Glutamatergic neuron (in vitro differentiated cells): Measurements from ENCODE around the gene GNB2. TPM values are rescaled to one million over a fixed set of nuclear protein-coding genes. Genes with fewer than 3 reads are reported as not detected.

Experiments
- DNase-seq: peaks from one replicate; pipeline ENCODE4 v3.0.0; 2022
- H3K27ac Mint-ChIP-seq: one replicate; pipeline ENCODE4 v1.8.0; 2020; ENCODE audit warnings: mild to moderate bottlenecking, mixed read lengths, inconsistent platforms; ENCODE audit not compliant: unreplicated experiment
- H3K27me3 Mint-ChIP-seq: one replicate; pipeline ENCODE4 v1.8.0; 2020; ENCODE audit warnings: mild to moderate bottlenecking, moderate library complexity, mixed read lengths, inconsistent platforms; ENCODE audit not compliant: unreplicated experiment
- H3K36me3 Mint-ChIP-seq: one replicate; pipeline ENCODE4 v1.8.0; 2020; ENCODE audit warnings: mild to moderate bottlenecking, mixed read lengths, inconsistent platforms; ENCODE audit not compliant: unreplicated experiment
- H3K4me1 Mint-ChIP-seq: one replicate; pipeline ENCODE4 v1.8.0; 2020; ENCODE audit warnings: mild to moderate bottlenecking, low read depth, mixed read lengths, inconsistent platforms; ENCODE audit not compliant: unreplicated experiment
- H3K4me3 Mint-ChIP-seq: one replicate; pipeline ENCODE4 v1.8.0; 2020; ENCODE audit warnings: mild to moderate bottlenecking, mixed read lengths, inconsistent platforms; ENCODE audit not compliant: unreplicated experiment
- H3K9me3 Mint-ChIP-seq: one replicate; pipeline ENCODE4 v1.8.0; 2020; ENCODE audit warnings: mild to moderate bottlenecking, moderate library complexity, mixed read lengths, inconsistent platforms; ENCODE audit not compliant: unreplicated experiment
- total RNA-seq: library from RNA; stranded (reverse); fragmentation: NEBNext Ultra II Directional; extraction: Animal tissue kit (Norgen Biotek cat#: 25700); gene quantifications from one replicate; pipeline ENCODE4 v1.2.1, GENCODE V29; 2021; ENCODE audit not compliant: unreplicated experiment
- TF ChIP-seq, protein P1 (sequence below): fragments of 200-600 bp; sonication (generic); IDR thresholded peaks from one replicate; pipeline ENCODE4 v1.5.0; 2021; ENCODE audit not compliant: partially characterized antibody, unreplicated experiment

The GNB2 gene
- total RNA-seq, 1 donor from 2014 or later, result 275 TPM

DNA sequence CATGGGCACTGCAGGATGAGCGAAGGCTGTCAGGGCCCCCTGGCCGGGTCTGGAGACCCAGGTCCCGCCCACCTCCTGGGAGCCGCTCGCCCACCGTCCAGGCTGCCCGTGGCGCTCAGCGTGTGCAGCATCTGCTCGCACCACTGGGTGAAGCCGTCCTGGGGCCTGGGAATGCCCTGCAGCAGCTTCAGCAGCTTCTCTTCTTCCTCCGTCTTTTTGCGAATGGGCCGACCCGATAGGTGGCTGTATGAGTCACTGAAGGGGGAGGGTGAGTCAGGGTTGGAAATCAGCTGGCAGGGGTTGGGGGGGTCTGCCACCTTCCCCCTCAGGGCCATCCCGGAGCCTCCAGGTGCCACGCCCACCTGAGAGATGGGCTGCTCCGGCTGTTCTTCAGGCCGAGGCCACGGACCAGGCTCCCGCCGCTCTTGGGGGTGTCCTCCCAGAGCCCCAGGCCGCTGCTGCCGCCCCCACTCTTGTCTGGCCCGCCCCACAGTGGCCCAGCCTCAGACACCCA lies 8.7 kb downstream of the GNB2 start:
- TF ChIP-seq, protein P1, sequence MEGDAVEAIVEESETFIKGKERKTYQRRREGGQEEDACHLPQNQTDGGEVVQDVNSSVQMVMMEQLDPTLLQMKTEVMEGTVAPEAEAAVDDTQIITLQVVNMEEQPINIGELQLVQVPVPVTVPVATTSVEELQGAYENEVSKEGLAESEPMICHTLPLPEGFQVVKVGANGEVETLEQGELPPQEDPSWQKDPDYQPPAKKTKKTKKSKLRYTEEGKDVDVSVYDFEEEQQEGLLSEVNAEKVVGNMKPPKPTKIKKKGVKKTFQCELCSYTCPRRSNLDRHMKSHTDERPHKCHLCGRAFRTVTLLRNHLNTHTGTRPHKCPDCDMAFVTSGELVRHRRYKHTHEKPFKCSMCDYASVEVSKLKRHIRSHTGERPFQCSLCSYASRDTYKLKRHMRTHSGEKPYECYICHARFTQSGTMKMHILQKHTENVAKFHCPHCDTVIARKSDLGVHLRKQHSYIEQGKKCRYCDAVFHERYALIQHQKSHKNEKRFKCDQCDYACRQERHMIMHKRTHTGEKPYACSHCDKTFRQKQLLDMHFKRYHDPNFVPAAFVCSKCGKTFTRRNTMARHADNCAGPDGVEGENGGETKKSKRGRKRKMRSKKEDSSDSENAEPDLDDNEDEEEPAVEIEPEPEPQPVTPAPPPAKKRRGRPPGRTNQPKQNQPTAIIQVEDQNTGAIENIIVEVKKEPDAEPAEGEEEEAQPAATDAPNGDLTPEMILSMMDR, result no peak
- peaks cover 4% of the 10 kb centered on the region for H3K36me3 Mint-ChIP-seq
- no peak for DNase-seq
- peaks cover 10% of the 10 kb centered on the region for H3K9me3 Mint-ChIP-seq
- H3K4me1 Mint-ChIP-seq, result peaks cover 5% of the 10 kb centered on the region
- no peak overlapping the region for H3K4me3 Mint-ChIP-seq
- H3K27ac Mint-ChIP-seq, result no peak overlapping the region
- peaks cover 11% of the 10 kb centered on the region for H3K27me3 Mint-ChIP-seq

- TF ChIP-seq, protein P1, result no peak
- peaks cover 10% of the 10 kb centered on the region for H3K9me3 Mint-ChIP-seq
- H3K4me3 Mint-ChIP-seq, result no peak overlapping the region
- no peak for DNase-seq
- peaks cover 11% of the 10 kb centered on the region for H3K27me3 Mint-ChIP-seq
- H3K36me3 Mint-ChIP-seq, result peaks cover 4% of the 10 kb centered on the region
- peaks cover 5% of the 10 kb centered on the region for H3K4me1 Mint-ChIP-seq
- no peak overlapping the region for H3K27ac Mint-ChIP-seq
Measured at GRCh38 chr7:100682991-100683658, 9.6 kb downstream of the GNB2 start.

DNA sequence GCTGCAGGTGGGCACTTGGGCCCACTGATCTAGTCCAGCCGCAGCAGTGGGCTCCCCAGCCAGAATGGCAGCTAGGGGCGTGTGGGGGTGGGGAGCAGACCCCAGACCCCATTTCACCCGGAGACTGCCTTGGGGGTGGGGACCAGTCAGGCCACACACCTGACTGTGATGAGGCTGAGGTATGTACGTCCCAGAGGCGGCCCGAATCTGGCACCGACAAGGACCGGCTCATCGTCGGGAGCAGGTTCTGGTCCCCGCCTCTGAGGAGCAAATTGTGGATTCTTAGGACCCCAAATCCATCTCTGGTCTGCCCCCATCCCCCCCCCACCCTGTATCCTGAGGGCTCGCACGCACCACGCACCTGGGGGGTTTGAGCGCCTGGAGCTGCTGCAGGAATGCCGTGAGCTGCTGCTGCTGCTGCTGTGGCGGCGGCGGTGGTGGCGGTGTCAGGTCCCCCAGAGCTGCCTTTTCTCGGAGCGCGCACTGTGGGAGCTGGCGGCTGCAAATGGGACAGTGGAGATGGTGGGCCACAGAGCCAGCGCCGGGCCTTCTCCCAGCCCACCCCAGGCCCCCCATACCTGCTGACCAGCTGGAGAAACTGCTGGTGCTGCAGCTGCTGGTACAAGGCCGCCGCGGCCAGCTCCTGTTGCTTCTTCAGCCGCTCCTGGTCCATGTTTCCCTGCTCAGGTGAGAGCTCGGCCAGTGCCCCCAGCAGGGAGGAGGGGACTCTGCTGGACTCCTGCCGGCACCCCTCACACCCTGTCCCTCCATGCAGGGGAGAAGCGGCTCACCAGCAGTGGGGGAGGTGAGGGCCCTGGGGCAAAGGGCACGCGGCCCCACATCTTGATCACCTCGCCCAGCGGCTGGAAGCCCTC lies 10.4 kb downstream of the GNB2 start:
- Mint-ChIP-seq H3K27ac (no peak overlapping the region), H3K4me3 (no peak overlapping the region), H3K36me3 (peaks cover 4% of the 10 kb centered on the region), H3K27me3 (peaks cover 13% of the 10 kb centered on the region), H3K9me3 (peaks cover 12% of the 10 kb centered on the region), H3K4me1 (peaks cover 7% of the 10 kb centered on the region)
- DNase-seq, result no peak
- TF ChIP-seq, protein P1, result no peak

DNA sequence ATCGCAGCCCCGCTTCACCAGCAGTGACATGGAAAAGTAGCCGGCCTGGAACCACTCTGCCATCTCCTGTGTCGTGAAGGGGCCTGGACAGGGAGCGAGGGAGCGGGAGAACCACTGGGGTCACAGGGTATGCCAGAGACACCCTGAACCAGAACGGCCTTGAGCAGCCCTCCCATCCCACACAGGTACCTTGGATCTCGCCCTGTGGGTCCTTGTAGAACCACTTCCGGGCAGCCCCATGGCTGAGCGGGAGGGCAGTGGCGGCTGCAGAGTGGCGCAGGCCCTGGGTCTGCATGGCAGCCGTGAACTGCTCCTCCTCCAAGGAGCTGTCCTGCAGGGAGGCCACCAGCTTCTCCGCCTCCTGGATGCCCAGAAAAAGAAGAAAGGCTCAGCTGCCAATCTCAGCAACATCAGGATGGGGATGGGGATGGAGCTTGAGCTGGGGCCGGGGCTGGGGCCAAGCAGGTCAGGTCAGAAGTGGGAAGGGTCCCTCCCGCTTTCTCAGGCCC lies 11.0 kb downstream of the GNB2 start:
- no peak overlapping the region for H3K27ac Mint-ChIP-seq
- peaks cover 4% of the 10 kb centered on the region for H3K36me3 Mint-ChIP-seq
- TF ChIP-seq, protein P1, result no peak
- H3K4me1 Mint-ChIP-seq, result peaks cover 10% of the 10 kb centered on the region
- peaks cover 11% of the 10 kb centered on the region for H3K9me3 Mint-ChIP-seq
- no peak for DNase-seq
- H3K27me3 Mint-ChIP-seq, result peaks cover 12% of the 10 kb centered on the region
- no peak overlapping the region for H3K4me3 Mint-ChIP-seq
